HepG2 (cell line): ENCODE results near the gene SPRYD4. TPM values are rescaled to one million over a fixed set of nuclear protein-coding genes. Genes with fewer than 3 reads are reported as not detected.
A peak's percentile ranks its signal among the peaks of the same experiment; 100 is the strongest.

Source experiments
- ATF2 ChIP-seq: sonication (generic); formaldehyde crosslinking; IDR thresholded peaks from 2 replicates; pipeline ENCODE4 v1.4.0; 2020; ENCODE audit warnings: missing genetic modification reagents
- DMAP1 ChIP-seq: IDR thresholded peaks from 2 replicates; pipeline ENCODE4 v1.6.1; 2016
- DNMT3B ChIP-seq: conservative IDR thresholded peaks from 2 replicates; pipeline ENCODE4 v1.6.1; 2016; ENCODE audit warnings: missing biosample characterization, control low read depth
- GATAD2A ChIP-seq: IDR thresholded peaks from 2 replicates; pipeline ENCODE4 v1.6.1; 2016
- GZF1 ChIP-seq: sonication (generic); formaldehyde crosslinking; IDR thresholded peaks from 2 replicates; pipeline ENCODE4 v1.5.1; 2020; ENCODE audit warnings: mild to moderate bottlenecking, missing genetic modification reagents
- IRF9 ChIP-seq: sonication (generic); formaldehyde crosslinking; IDR thresholded peaks from 2 replicates; pipeline ENCODE4 v1.8.0; 2022; ENCODE audit warnings: missing genetic modification reagents, mild to moderate bottlenecking, borderline replicate concordance
- KLF13 ChIP-seq: sonication (generic); formaldehyde crosslinking; IDR thresholded peaks from 2 replicates; pipeline ENCODE4 v1.4.0; 2020; ENCODE audit warnings: mild to moderate bottlenecking, missing genetic modification reagents
- MAX ChIP-seq: IDR thresholded peaks from 2 replicates; pipeline ENCODE4 v1.6.1; 2012; ENCODE audit warnings: inconsistent platforms
- MAZ ChIP-seq, 2 experiments: sonication (generic) in 1 of 2; formaldehyde crosslinking in 1 of 2; IDR thresholded peaks; 2 replicates each; pipeline versions ENCODE4 v1.5.0 to v1.6.1; 2012 to 2020; ENCODE audit warnings: low read depth in 2 of 2, mild to moderate bottlenecking in 2 of 2, borderline replicate concordance in 1 of 2, improper control_type of control experiment in 1 of 2, low read length in 1 of 2, missing genetic modification reagents in 1 of 2, moderate library complexity in 1 of 2
- MTERF4 ChIP-seq: sonication (generic); formaldehyde crosslinking; IDR thresholded peaks from 2 replicates; pipeline ENCODE4 v1.8.0; 2023; ENCODE audit warnings: mild to moderate bottlenecking, missing genetic modification reagents
- POLR2AphosphoS5 ChIP-seq: IDR thresholded peaks from 2 replicates; pipeline ENCODE4 v1.6.1; 2012; ENCODE audit warnings: low read depth, low read length
- RORA ChIP-seq: sonication (generic); formaldehyde crosslinking; IDR thresholded peaks from 2 replicates; pipeline ENCODE4 v1.5.0; 2020; ENCODE audit warnings: mild to moderate bottlenecking, missing genetic modification reagents, moderate library complexity
- RXRB ChIP-seq: IDR thresholded peaks from 2 replicates; pipeline ENCODE4 v1.6.1; 2016; ENCODE audit warnings: borderline replicate concordance, missing genetic modification reagents, missing compliant biosample characterization
- SMARCC2 ChIP-seq: fragments of 450-650 bp; IDR thresholded peaks from 2 replicates; pipeline ENCODE4 v1.6.1; 2017; ENCODE audit warnings: antibody characterized with exemption, mild to moderate bottlenecking
- SP4 ChIP-seq: sonication (generic); formaldehyde crosslinking; IDR thresholded peaks from 2 replicates; pipeline ENCODE4 v1.8.1; 2023; ENCODE audit warnings: mild to moderate bottlenecking, missing genetic modification reagents
- SSRP1 ChIP-seq: IDR thresholded peaks from 2 replicates; pipeline ENCODE4 v1.6.1; 2016; ENCODE audit warnings: control low read depth
- ZBTB7B ChIP-seq: sonication (generic); formaldehyde crosslinking; IDR thresholded peaks from 2 replicates; pipeline ENCODE4 v1.4.0; 2020; ENCODE audit warnings: missing genetic modification reagents
- ZMAT3 ChIP-seq: sonication (generic); formaldehyde crosslinking; conservative IDR thresholded peaks from 2 replicates; pipeline ENCODE4 v1.7.0; 2021; ENCODE audit warnings: missing genetic modification reagents
- ZNF574 ChIP-seq: sonication (generic); formaldehyde crosslinking; IDR thresholded peaks from 2 replicates; pipeline ENCODE4 v1.4.0; 2020; ENCODE audit warnings: missing genetic modification reagents
- ZNF598 ChIP-seq: sonication (generic); formaldehyde crosslinking; IDR thresholded peaks from 2 replicates; pipeline ENCODE4 v1.5.1; 2020; ENCODE audit warnings: mild to moderate bottlenecking, missing genetic modification reagents, borderline replicate concordance
- ZNF773 ChIP-seq: sonication (generic); formaldehyde crosslinking; IDR thresholded peaks from 2 replicates; pipeline ENCODE4 v1.4.0; 2020; ENCODE audit warnings: missing genetic modification reagents, borderline replicate concordance
- polyA plus RNA-seq, 8 experiments: library from polyadenylated mRNA; depleted of rRNA in 3 of 8; stranded (reverse) in 7 of 8; unstranded in 1 of 8; fragments of >200 nt; fragmentation: Illumina TruSeq in 4 of 8; extraction: Trizol in 4 of 8; gene quantifications; 2 replicates each; pipeline versions ENCODE4 v1.2.1 to v1.2.3, GENCODE V29; 2011 to 2016; ENCODE audit warnings: low read depth in 4 of 8, missing spikeins in 1 of 8, mixed read lengths in 1 of 8; ENCODE audit not compliant: insufficient read depth in 1 of 8
- total RNA-seq, 5 experiments: library from RNA; depleted of rRNA; stranded (reverse); fragments of >200 nt; fragmentation: Illumina TruSeq; extraction: Trizol; gene quantifications; 2 replicates each; pipeline ENCODE4 v1.2.3, GENCODE V29; 2016; ENCODE audit warnings: low read depth in 1 of 5
- TF ChIP-seq, protein P1 (sequence below): sonication (generic); formaldehyde crosslinking; conservative IDR thresholded peaks from 2 replicates; pipeline ENCODE4 v1.8.1; 2023; ENCODE audit warnings: missing genetic modification reagents

Gene SPRYD4
- total and polyA plus RNA-seq, 2 of the 13 experiments (the other 11 are each of a cell fraction or from before 2014, with no cell fraction given), result 3.9 to 4.5 TPM

DNA sequence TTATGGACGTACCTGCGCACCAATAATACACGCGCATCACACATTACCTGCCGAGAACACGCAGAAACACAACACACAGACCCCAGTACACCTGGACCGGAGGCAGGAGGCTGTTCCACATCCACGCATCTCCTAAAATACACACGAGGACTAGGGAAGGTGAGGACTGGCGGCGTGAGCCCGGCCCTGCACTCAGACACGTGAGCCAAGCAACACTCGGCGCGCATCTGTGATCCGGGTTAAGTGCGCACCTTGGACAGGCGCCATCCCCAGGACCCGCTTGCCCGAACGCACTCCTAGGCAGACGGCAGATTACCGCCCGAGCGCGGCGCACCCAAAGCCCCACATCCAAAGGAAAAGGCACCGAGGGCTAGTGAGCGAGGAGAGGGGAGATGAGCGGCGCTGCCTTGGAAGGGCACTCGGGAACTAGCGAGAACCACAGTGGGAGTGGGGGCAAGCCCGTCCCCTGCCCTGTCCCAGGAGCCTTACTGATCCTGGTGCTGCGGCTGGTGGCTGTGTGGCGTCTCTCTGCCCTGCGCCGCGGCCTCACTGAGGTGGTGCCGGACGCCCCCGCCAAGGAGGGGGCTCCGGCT is 19.2 kb downstream of the SPRYD4 start (continued):
- TF ChIP-seq POLR2AphosphoS5 (peak; percentile 13; the same call in 1 of the 2 replicates), MAX (peak; percentile 67), ZBTB7B (CRISPR knock-in tag) (0 out of 2 replicates have a peak, but pooled peaks have one; percentile 16), IRF9 (no peak), DNMT3B (no peak), DMAP1 (CRISPR knock-in tag) (0 out of 2 replicates have a peak, but pooled peaks have one; percentile 28), RORA (CRISPR knock-in tag) (no peak), GATAD2A (CRISPR knock-in tag) (no peak), SSRP1 (CRISPR knock-in tag) (no peak), ZNF773 (CRISPR knock-in tag) (no peak), SMARCC2 (no peak), ZNF598 (CRISPR knock-in tag) (no peak), GZF1 (CRISPR knock-in tag) (peak; percentile 84), SP4 (CRISPR knock-in tag) (no peak), MTERF4 (peak; percentile 79; the same call in 1 of the 2 replicates), ATF2 (no peak; the same call in 1 of the 2 replicates), RXRB (CRISPR knock-in tag) (0 out of 2 replicates have a peak, but pooled peaks have one; percentile 16), ZNF574 (no peak), MAZ (IDR thresholded peaks at IDR 0.05; ENCODE audit: borderline replicate concordance, low read depth, low read length) (no peak), MAZ (CRISPR knock-in tag; IDR thresholded peaks at IDR 0.05; ENCODE audit: low read depth) (peak; percentile 24; the same call in 1 of the 2 replicates), KLF13 (0 out of 2 replicates have a peak, but pooled peaks have one; percentile 12), ZMAT3 (CRISPR knock-in tag) (no peak)
- TF ChIP-seq, protein P1, sequence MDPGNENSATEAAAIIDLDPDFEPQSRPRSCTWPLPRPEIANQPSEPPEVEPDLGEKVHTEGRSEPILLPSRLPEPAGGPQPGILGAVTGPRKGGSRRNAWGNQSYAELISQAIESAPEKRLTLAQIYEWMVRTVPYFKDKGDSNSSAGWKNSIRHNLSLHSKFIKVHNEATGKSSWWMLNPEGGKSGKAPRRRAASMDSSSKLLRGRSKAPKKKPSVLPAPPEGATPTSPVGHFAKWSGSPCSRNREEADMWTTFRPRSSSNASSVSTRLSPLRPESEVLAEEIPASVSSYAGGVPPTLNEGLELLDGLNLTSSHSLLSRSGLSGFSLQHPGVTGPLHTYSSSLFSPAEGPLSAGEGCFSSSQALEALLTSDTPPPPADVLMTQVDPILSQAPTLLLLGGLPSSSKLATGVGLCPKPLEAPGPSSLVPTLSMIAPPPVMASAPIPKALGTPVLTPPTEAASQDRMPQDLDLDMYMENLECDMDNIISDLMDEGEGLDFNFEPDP (CRISPR knock-in tag), result 0 out of 2 replicates have a peak, but pooled peaks have one; percentile 28
